H9 (cell line): ENCODE data around the gene SPRR3. TPM values are rescaled to one million over a fixed set of nuclear protein-coding genes. Genes with fewer than 3 reads are reported as not detected.

ENCODE experiments used
- DNase-seq: peaks from one replicate; pipeline ENCODE4 v3.0.0-alpha.2; 2017
- H2AFZ ChIP-seq: one replicate; pipeline ENCODE4 v1.6.1; 2013; ENCODE audit warnings: mild to moderate bottlenecking, low read length, control low read depth, moderate library complexity
- H2AK5ac ChIP-seq: 2 replicates; pipeline ENCODE4 v1.6.1; 2013; ENCODE audit warnings: low read length, control low read depth, mixed read lengths; ENCODE audit not compliant: insufficient read length
- H2BK120ac ChIP-seq: one replicate; pipeline ENCODE4 v1.6.1; 2013; ENCODE audit warnings: low read depth, mild to moderate bottlenecking, low read length, control low read depth, inconsistent platforms; ENCODE audit not compliant: poor library complexity, severe bottlenecking
- H2BK12ac ChIP-seq: 2 replicates; pipeline ENCODE4 v1.6.1; 2013; ENCODE audit warnings: low read length, control low read depth, mixed read lengths, low read depth; ENCODE audit not compliant: insufficient read length
- H2BK15ac ChIP-seq: 2 replicates; pipeline ENCODE4 v1.6.1; 2013; ENCODE audit warnings: low read depth, low read length, control low read depth
- H2BK20ac ChIP-seq: one replicate; pipeline ENCODE4 v1.6.1; 2013; ENCODE audit warnings: low read depth, mild to moderate bottlenecking, low read length, control low read depth, inconsistent platforms; ENCODE audit not compliant: poor library complexity, severe bottlenecking
- H2BK5ac ChIP-seq: 2 replicates; pipeline ENCODE4 v1.6.1; 2013; ENCODE audit warnings: low read length, control low read depth, mixed read lengths; ENCODE audit not compliant: insufficient read length
- H3K14ac ChIP-seq: 2 replicates; pipeline ENCODE4 v1.6.1; 2013; ENCODE audit warnings: low read length, control low read depth; ENCODE audit not compliant: insufficient read depth
- H3K18ac ChIP-seq: 2 replicates; pipeline ENCODE4 v1.6.1; 2013; ENCODE audit warnings: low read depth, mild to moderate bottlenecking, mixed read lengths, low read length, control low read depth; ENCODE audit not compliant: insufficient read length
- H3K23ac ChIP-seq: 2 replicates; pipeline ENCODE4 v1.6.1; 2013; ENCODE audit warnings: low read length, control low read depth, mixed read lengths, low read depth; ENCODE audit not compliant: insufficient read length
- H3K23me2 ChIP-seq: 2 replicates; pipeline ENCODE4 v1.6.1; 2013; ENCODE audit warnings: low read depth, mild to moderate bottlenecking, mixed read lengths, low read length, control low read depth; ENCODE audit not compliant: insufficient read length, poor library complexity, severe bottlenecking
- H3K27ac ChIP-seq: 2 replicates; pipeline ENCODE4 v1.5.1; 2013; ENCODE audit warnings: low read length, control low read depth, mixed read lengths, low read depth; ENCODE audit not compliant: insufficient read length
- H3K27me3 ChIP-seq: 2 replicates; pipeline ENCODE4 v1.6.1; 2013; ENCODE audit warnings: low read length, control low read depth, inconsistent platforms; ENCODE audit not compliant: insufficient read depth
- H3K4ac ChIP-seq: 2 replicates; pipeline ENCODE4 v1.6.1; 2013; ENCODE audit warnings: low read depth, mild to moderate bottlenecking, control low read depth, inconsistent platforms, low read length, moderate library complexity
- H3K4me1 ChIP-seq: 2 replicates; pipeline ENCODE4 v1.6.1; 2013; ENCODE audit warnings: low read length, control low read depth, inconsistent platforms; ENCODE audit not compliant: insufficient read depth
- H3K4me2 ChIP-seq: 2 replicates; pipeline ENCODE4 v1.6.1; 2013; ENCODE audit warnings: low read length, control low read depth, mixed read lengths; ENCODE audit not compliant: insufficient read length, insufficient read depth
- H3K56ac ChIP-seq: 2 replicates; pipeline ENCODE4 v1.6.1; 2013; ENCODE audit warnings: low read depth, mild to moderate bottlenecking, mixed read lengths, low read length, control low read depth; ENCODE audit not compliant: insufficient read length
- H3K79me1 ChIP-seq: 2 replicates; pipeline ENCODE4 v1.6.1; 2013; ENCODE audit warnings: low read depth, mild to moderate bottlenecking, moderate library complexity, low read length, control low read depth, inconsistent platforms; ENCODE audit not compliant: insufficient read depth, poor library complexity, severe bottlenecking
- H3K79me2 ChIP-seq: 2 replicates; pipeline ENCODE4 v1.6.1; 2013; ENCODE audit warnings: low read length, control low read depth, inconsistent platforms; ENCODE audit not compliant: insufficient read depth
- H3K9ac ChIP-seq: 2 replicates; pipeline ENCODE4 v1.6.1; 2013; ENCODE audit warnings: low read length, control low read depth, mixed read lengths; ENCODE audit not compliant: insufficient read length; ENCODE audit errors: extremely low read depth
- H3K9me3 ChIP-seq: one replicate; pipeline ENCODE4 v1.6.1; 2013; ENCODE audit warnings: low read depth, low read length, inconsistent platforms; ENCODE audit not compliant: control insufficient read depth
- H3T11ph ChIP-seq: one replicate; pipeline ENCODE4 v1.6.1; 2013; ENCODE audit warnings: mild to moderate bottlenecking, low read length, control low read depth, inconsistent platforms
- H4K20me1 ChIP-seq: one replicate; pipeline ENCODE4 v1.6.1; 2013; ENCODE audit not compliant: control insufficient read depth, insufficient read length, insufficient read depth
- H4K5ac ChIP-seq: 2 replicates; pipeline ENCODE4 v1.6.1; 2013; ENCODE audit warnings: low read depth, mild to moderate bottlenecking, mixed read lengths, low read length, control low read depth; ENCODE audit not compliant: insufficient read length
- H4K8ac ChIP-seq: replicated peaks from 2 replicates; pipeline ENCODE4 v1.6.1; 2013; ENCODE audit warnings: low read length, control low read depth, mixed read lengths, low read depth; ENCODE audit not compliant: insufficient read length
- H4K91ac ChIP-seq: 2 replicates; pipeline ENCODE4 v1.6.1; 2013; ENCODE audit warnings: low read depth, mild to moderate bottlenecking, moderate library complexity, mixed read lengths, low read length, control low read depth; ENCODE audit not compliant: insufficient read length
- H3K27ac Mint-ChIP-seq, 3 experiments: 2 replicates in 2 of 3; 3 replicates in 1 of 3; pipeline ENCODE4 v1.8.0; 2020 to 2021; ENCODE audit warnings: mixed read lengths in 3 of 3, mild to moderate bottlenecking in 1 of 3, moderate library complexity in 1 of 3
- H3K27me3 Mint-ChIP-seq: 2 replicates; pipeline ENCODE4 v1.8.0; 2021; ENCODE audit warnings: low read depth, mild to moderate bottlenecking, moderate library complexity, mixed read lengths
- H3K36me3 Mint-ChIP-seq, 3 experiments: 2 replicates in 2 of 3; 3 replicates in 1 of 3; pipeline ENCODE4 v1.8.0; 2020 to 2021; ENCODE audit warnings: low read depth in 3 of 3, mixed read lengths in 3 of 3; ENCODE audit not compliant: insufficient read depth in 1 of 3
- H3K4me1 Mint-ChIP-seq, 2 experiments: 2 replicates each; pipeline ENCODE4 v1.8.0; 2020; ENCODE audit warnings: mixed read lengths in 2 of 2
- H3K4me3 Mint-ChIP-seq, 2 experiments: 2 replicates in 1 of 2; 3 replicates in 1 of 2; pipeline ENCODE4 v1.8.0; 2020 to 2021; ENCODE audit warnings: mild to moderate bottlenecking in 2 of 2, mixed read lengths in 2 of 2, moderate library complexity in 1 of 2
- H3K9me3 Mint-ChIP-seq, 2 experiments: 2 replicates in 1 of 2; 3 replicates in 1 of 2; pipeline ENCODE4 v1.8.0; 2020; ENCODE audit warnings: mild to moderate bottlenecking in 2 of 2, mixed read lengths in 2 of 2, moderate library complexity in 1 of 2
- CTCF ChIP-seq: fragments of 200-600 bp; sonication (generic); conservative IDR thresholded peaks from 3 replicates; pipeline ENCODE4 v1.8.0; 2021; ENCODE audit warnings: antibody characterized with exemption, mild to moderate bottlenecking
- WGBS: extraction: QIAGEN DNeasy Blood & Tissue Kit; methylation state at CpG from one replicate; pipeline ENCODE4 v1.1.7; 2013; ENCODE audit warnings: missing lambda C conversion rate, low lambda C conversion rate, mixed read lengths; ENCODE audit not compliant: insufficient read length; ENCODE audit errors: extremely low coverage; 5-methylcytosine and 5-hydroxymethylcytosine counted together
- total RNA-seq: library from RNA; stranded (reverse); gene quantifications from 2 replicates; pipeline ENCODE4 v1.2.1, GENCODE V29; 2021

Gene SPRR3
- total RNA-seq, 1 experiment from 2014 or later = not detected

DNA sequence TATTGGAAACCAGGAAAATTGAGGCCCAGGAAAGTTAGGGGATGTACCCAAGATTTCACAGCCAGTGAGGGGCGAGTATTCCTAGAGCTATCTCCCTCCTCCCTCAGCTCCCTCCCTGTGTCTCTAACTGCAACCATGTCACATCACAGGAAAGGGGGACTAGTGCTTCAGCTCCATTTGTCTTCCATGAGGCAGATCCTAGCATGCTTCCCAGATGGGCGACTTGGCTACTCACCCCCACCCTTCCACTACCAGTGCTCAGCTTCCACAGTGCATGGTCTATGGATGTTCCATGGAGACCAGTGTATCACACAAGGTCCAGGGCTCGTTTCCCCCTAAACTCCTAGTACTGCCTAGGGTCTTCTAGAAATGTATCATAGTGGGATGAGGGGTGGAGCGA lies 35.7 kb upstream of the SPRR3 start:
- Histone ChIP-seq H3K18ac (no peak overlapping the region), H3K27me3 (no peaks in the 10 kb centered on the region), H4K91ac (no peak overlapping the region), H3K79me2 (no peaks in the 10 kb centered on the region), H3K23me2 (no peaks in the 10 kb centered on the region), H2BK15ac (no peak overlapping the region), H3K14ac (no peak overlapping the region), H3K79me1 (no peaks in the 10 kb centered on the region), H3K23ac (no peak overlapping the region), H2AK5ac (no peak overlapping the region), H4K5ac (no peak overlapping the region), H3K27ac (no peak overlapping the region), H3T11ph (no peak overlapping the region), H2BK120ac (no peak overlapping the region), H3K9ac (no peak overlapping the region), H4K8ac (no peak overlapping the region), H4K20me1 (no peaks in the 10 kb centered on the region), H2AFZ (no peak overlapping the region), H3K4me1 (no peaks in the 10 kb centered on the region), H2BK12ac (no peak overlapping the region), H3K4me2 (no peak overlapping the region), H3K9me3 (no peaks in the 10 kb centered on the region), H2BK20ac (no peak overlapping the region), H3K4ac (no peak overlapping the region), H2BK5ac (no peak overlapping the region), H3K56ac (no peak overlapping the region)
- H3K27me3 Mint-ChIP-seq = peaks cover 4% of the 10 kb centered on the region
- WGBS = no CpG with 5 or more reads among the region's 4 CpGs
- no peak for TF ChIP-seq CTCF
- H3K4me3 Mint-ChIP-seq = no peak overlapping the region
- peaks cover 0 to 12% of the 10 kb centered on the region in 2 experiments for H3K9me3 Mint-ChIP-seq
- no peaks in the 10 kb centered on the region for H3K4me1 Mint-ChIP-seq
- DNase-seq = no peak
- no peak overlapping the region for H3K27ac Mint-ChIP-seq
- no peaks in the 10 kb centered on the region for H3K36me3 Mint-ChIP-seq
